ENCODE measurements around the gene GPRIN3.
"Not testable (repeated sequence)": the region's sequence is repeated elsewhere in the genome, so short reads cannot be mapped to it uniquely, and the experiment has no call there.

GPRIN3 gene

GRCh38 chr4:89314291-89314690 lies 6.7 kb upstream of the GPRIN3 start:
- no peaks in the 10 kb centered on the region for H3K9me3 ChIP-seq
- no peak for DNase-seq
- no peaks in the 10 kb centered on the region for H3K27me3 ChIP-seq
- intact Hi-C loops (cut with DNase I; ENCODE audit: low total_unique reads): no loop called here
- no peaks in the 10 kb centered on the region for H3K4me1 ChIP-seq
- H3K4me3 ChIP-seq: no peak overlapping the region
- TF ChIP-seq CTCF (IDR thresholded peaks at IDR 0.05): no peak
- no peaks in the 10 kb centered on the region for H3K36me3 ChIP-seq
- no peak overlapping the region for H3K27ac ChIP-seq

GRCh38 chr4:89312066-89312465 lies 4.5 kb upstream of the GPRIN3 start:
- Histone ChIP-seq H3K4me3 (no peak overlapping the region), H3K4me1 (peaks cover 0 to 11% (median 6%) of the 10 kb centered on the region in 4 donors), H3K27me3 (peaks cover 0 to 12% of the 10 kb centered on the region in 2 donors), H3K9me3 (no peaks in the 10 kb centered on the region), H3K27ac (no peak overlapping the region), H3K36me3 (no peaks in the 10 kb centered on the region)
- no peak for DNase-seq
- TF ChIP-seq CTCF (IDR thresholded peaks at IDR 0.05): no peak
- intact Hi-C loops (cut with DNase I; ENCODE audit: low total_unique reads): no loop called here

- DNase-seq: no peak
- intact Hi-C loops (cut with DNase I; ENCODE audit: low total_unique reads): no loop called here
- Histone ChIP-seq H3K27me3 (peaks cover 0 to 14% of the 10 kb centered on the region in 2 donors), H3K4me1 (peaks cover 0 to 11% (median 6%) of the 10 kb centered on the region in 4 donors), H3K9me3 (no peaks in the 10 kb centered on the region), H3K36me3 (no peaks in the 10 kb centered on the region), H3K27ac (no peak overlapping the region), H3K4me3 (no peak overlapping the region)
- TF ChIP-seq CTCF (IDR thresholded peaks at IDR 0.05): no peak
These were observed 3.8 kb upstream of the GPRIN3 start for GRCh38 chr4:89311433-89311832.

GRCh38 chr4:89309154-89309553 lies 1.6 kb upstream of the GPRIN3 start:
- H3K9me3 ChIP-seq; DNase-seq; H3K4me3 ChIP-seq; intact Hi-C loops (cut with DNase I; ENCODE audit: low total_unique reads); H3K36me3 ChIP-seq; H3K27ac ChIP-seq: not testable (repeated sequence)
- Histone ChIP-seq H3K27me3 (peaks cover 0 to 15% of the 10 kb centered on the region in 2 donors), H3K4me1 (peaks cover 0 to 11% (median 6%) of the 10 kb centered on the region in 4 donors)

GRCh38 chr4:89308161-89308500 lies 531 bp upstream of the GPRIN3 start:
- DNase-seq: no peak
- H3K4me1 ChIP-seq: peaks cover 0 to 11% (median 6%) of the 10 kb centered on the region in 4 donors
- no peak for TF ChIP-seq CTCF (IDR thresholded peaks at IDR 0.05)
- H3K27me3 ChIP-seq: peaks cover 0 to 15% of the 10 kb centered on the region in 2 donors
- H3K36me3 ChIP-seq: no peaks in the 10 kb centered on the region
- peak overlapping the region; percentile 49 to 61 for H3K4me3 ChIP-seq
- H3K27ac ChIP-seq: no peak overlapping the region
- no peaks in the 10 kb centered on the region for H3K9me3 ChIP-seq
- intact Hi-C loops (cut with DNase I; ENCODE audit: low total_unique reads): no loop called here

- no peak overlapping the region for H3K27ac ChIP-seq
- peaks cover 0 to 15% of the 10 kb centered on the region in 2 donors for H3K27me3 ChIP-seq
- peaks cover 0 to 11% (median 6%) of the 10 kb centered on the region in 4 donors for H3K4me1 ChIP-seq
- DNase-seq: no peak
- no peak for TF ChIP-seq CTCF (IDR thresholded peaks at IDR 0.05)
- intact Hi-C loops (cut with DNase I; ENCODE audit: low total_unique reads): no loop called here
- H3K9me3 ChIP-seq: no peaks in the 10 kb centered on the region
- H3K36me3 ChIP-seq: no peaks in the 10 kb centered on the region
- H3K4me3 ChIP-seq: peak overlapping the region; percentile 49 to 61
These were observed 488 bp downstream of the GPRIN3 start for GRCh38 chr4:89307178-89307445.
